Measurements from ENCODE around the gene ZNF668. TPM values are rescaled to one million over a fixed set of nuclear protein-coding genes. Genes with fewer than 3 reads are reported as not detected.
"Not testable (repeated sequence)": the region's sequence is repeated elsewhere in the genome, so short reads cannot be mapped to it uniquely, and the experiment has no call there.

ZNF668 gene
- total RNA-seq, 1 experiment from 2014 or later, result 21.5 TPM

DNA sequence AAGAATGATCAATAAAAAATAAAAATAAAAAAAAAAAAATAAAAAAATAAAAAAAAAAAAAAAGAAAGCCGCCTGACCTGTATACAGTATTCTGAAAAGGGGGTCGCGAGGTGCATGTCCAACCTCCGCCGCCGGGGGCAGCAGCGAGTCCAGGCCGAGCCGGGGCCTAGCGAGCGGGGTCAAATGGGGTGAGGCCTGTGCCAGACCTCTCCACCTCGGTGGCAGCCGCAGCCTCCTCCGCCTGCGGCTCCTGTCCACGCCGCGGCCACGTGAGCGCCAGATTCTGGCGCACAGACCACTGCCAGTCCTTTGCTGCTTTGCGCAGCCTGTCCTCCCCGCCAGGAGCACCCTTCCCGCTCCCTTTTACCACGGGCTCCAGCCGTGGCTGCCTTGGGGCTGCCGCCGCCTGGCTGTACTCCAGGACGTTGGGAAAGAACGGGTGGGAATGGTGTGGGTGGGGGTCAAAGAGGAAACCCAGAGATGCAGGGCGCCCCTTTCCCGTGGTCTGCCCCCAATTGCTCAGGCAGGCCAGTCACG is 31.7 kb upstream of the ZNF668 start:
- BruUV-seq (replicated peaks), result no TSS peak
- DNase-seq (ENCODE audit: low read depth, low spot score), result no peak

DNA sequence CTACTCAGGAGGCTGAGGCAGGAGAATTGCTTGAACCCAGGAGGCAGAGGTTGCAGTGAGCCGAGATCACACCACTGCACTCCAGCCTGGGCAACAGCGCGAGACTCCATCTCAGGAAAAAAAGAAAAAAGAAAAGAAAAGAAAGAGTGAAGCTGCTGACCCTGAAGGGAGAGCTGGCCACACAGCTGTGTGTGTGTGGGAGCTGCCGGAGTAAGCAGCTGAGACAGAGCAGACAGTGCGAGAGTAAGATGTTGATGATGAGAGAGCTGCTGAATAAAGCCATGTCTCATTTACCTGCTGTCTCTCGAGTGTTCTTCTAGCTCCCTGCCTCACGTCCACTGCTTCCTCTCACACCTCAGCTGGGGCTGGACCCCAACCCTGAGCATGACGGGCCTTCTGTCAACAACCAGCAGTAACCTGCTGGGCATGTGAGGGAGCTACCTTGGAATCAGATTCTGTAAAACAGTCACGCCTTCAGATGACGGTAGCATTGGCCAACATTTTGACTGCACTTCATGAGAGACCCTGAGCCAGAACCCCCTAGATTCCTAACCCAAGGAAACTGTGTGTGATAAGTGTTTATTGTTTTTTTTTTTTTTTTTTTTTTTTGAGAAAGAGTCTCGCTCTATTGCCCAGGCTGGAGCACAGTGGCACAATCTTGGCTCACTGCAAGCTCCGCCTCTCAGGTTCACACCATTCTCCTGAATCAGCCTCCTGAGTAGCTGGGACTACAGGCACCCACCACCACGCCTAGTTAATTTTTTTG is 27.0 kb upstream of the ZNF668 start:
- intact Hi-C loops (cut with micrococcal nuclease; ENCODE audit: unreplicated experiment), result not testable (repeated sequence)

More for the DNA sequence above, 31.7 kb upstream of the ZNF668 start:
- Histone ChIP-seq H3K4me3 (ENCODE audit: low read depth in 2 of 2, low read length in 2 of 2) (peak overlapping the region in 1 of 2 experiments; percentile 38; a peak in 2 of 4 replicates), H3K9me3 (ENCODE audit: control insufficient read depth, insufficient read depth, low read depth, low read length) (no peaks in the 10 kb centered on the region), H3K27ac (ENCODE audit: low read length) (peak overlapping the region; percentile 69), H3K4me1 (ENCODE audit: control insufficient read depth, insufficient read depth, low read length) (peaks cover 9% of the 10 kb centered on the region; the same call in 1 of the 2 replicates), H3K27me3 (ENCODE audit: control insufficient read depth, insufficient read depth, low read length) (no peaks in the 10 kb centered on the region), H3K36me3 (ENCODE audit: control insufficient read depth, insufficient read depth, low read length) (no peaks in the 10 kb centered on the region; the same call in 1 of the 2 replicates)
- ChIA-PET POLR2A (no interaction called here), CTCF (no interaction called here)
- TF ChIP-seq, protein P1, sequence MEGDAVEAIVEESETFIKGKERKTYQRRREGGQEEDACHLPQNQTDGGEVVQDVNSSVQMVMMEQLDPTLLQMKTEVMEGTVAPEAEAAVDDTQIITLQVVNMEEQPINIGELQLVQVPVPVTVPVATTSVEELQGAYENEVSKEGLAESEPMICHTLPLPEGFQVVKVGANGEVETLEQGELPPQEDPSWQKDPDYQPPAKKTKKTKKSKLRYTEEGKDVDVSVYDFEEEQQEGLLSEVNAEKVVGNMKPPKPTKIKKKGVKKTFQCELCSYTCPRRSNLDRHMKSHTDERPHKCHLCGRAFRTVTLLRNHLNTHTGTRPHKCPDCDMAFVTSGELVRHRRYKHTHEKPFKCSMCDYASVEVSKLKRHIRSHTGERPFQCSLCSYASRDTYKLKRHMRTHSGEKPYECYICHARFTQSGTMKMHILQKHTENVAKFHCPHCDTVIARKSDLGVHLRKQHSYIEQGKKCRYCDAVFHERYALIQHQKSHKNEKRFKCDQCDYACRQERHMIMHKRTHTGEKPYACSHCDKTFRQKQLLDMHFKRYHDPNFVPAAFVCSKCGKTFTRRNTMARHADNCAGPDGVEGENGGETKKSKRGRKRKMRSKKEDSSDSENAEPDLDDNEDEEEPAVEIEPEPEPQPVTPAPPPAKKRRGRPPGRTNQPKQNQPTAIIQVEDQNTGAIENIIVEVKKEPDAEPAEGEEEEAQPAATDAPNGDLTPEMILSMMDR (IDR thresholded peaks at IDR 0.05), result peak; percentile 98
- TF ChIP-seq POLR2AphosphoS5 (IDR thresholded peaks at IDR 0.05; ENCODE audit: low read depth, low read length), result no peak
- TF ChIP-seq, protein P2, sequence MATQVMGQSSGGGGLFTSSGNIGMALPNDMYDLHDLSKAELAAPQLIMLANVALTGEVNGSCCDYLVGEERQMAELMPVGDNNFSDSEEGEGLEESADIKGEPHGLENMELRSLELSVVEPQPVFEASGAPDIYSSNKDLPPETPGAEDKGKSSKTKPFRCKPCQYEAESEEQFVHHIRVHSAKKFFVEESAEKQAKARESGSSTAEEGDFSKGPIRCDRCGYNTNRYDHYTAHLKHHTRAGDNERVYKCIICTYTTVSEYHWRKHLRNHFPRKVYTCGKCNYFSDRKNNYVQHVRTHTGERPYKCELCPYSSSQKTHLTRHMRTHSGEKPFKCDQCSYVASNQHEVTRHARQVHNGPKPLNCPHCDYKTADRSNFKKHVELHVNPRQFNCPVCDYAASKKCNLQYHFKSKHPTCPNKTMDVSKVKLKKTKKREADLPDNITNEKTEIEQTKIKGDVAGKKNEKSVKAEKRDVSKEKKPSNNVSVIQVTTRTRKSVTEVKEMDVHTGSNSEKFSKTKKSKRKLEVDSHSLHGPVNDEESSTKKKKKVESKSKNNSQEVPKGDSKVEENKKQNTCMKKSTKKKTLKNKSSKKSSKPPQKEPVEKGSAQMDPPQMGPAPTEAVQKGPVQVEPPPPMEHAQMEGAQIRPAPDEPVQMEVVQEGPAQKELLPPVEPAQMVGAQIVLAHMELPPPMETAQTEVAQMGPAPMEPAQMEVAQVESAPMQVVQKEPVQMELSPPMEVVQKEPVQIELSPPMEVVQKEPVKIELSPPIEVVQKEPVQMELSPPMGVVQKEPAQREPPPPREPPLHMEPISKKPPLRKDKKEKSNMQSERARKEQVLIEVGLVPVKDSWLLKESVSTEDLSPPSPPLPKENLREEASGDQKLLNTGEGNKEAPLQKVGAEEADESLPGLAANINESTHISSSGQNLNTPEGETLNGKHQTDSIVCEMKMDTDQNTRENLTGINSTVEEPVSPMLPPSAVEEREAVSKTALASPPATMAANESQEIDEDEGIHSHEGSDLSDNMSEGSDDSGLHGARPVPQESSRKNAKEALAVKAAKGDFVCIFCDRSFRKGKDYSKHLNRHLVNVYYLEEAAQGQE (IDR thresholded peaks at IDR 0.05; ENCODE audit: insufficient read depth in 1 of 2, low read depth in 2 of 2, low read length in 1 of 2), result no peak
- TF ChIP-seq SIN3A (IDR thresholded peaks at IDR 0.05; ENCODE audit: borderline replicate concordance, insufficient read depth, low read depth, low read length), result 0 out of 2 replicates have a peak, but pooled peaks have one; percentile 30
- TF ChIP-seq TCF7L2 (IDR thresholded peaks at IDR 0.05; ENCODE audit: low read depth, low read length), result no peak
- intact Hi-C loops (cut with micrococcal nuclease; ENCODE audit: unreplicated experiment) (no loop called here), in situ Hi-C loops (cut with HindIII; ENCODE audit: low pct_unique_long_range_greater_than_20kb, low sequenced_read_pairs) (no loop called here)
- peak; percentile 80 for ATAC-seq

More for the DNA sequence above, 27.0 kb upstream of the ZNF668 start:
- H3K36me3 ChIP-seq (ENCODE audit: control insufficient read depth, insufficient read depth, low read length); H3K27ac ChIP-seq (ENCODE audit: low read length); H3K27me3 ChIP-seq (ENCODE audit: control insufficient read depth, insufficient read depth, low read length); BruUV-seq (replicated peaks); in situ Hi-C loops (cut with HindIII; ENCODE audit: low pct_unique_long_range_greater_than_20kb, low sequenced_read_pairs); H3K4me1 ChIP-seq (ENCODE audit: control insufficient read depth, insufficient read depth, low read length); H3K9me3 ChIP-seq (ENCODE audit: control insufficient read depth, insufficient read depth, low read depth, low read length); H3K4me3 ChIP-seq (ENCODE audit: low read depth in 2 of 2, low read length in 2 of 2); DNase-seq (ENCODE audit: low read depth, low spot score); ATAC-seq: not testable (repeated sequence)
- ChIA-PET CTCF (interaction anchor here (0.6 to 1.0 kb wide), 2 partner anchors 106 to 232 kb away, joined by 3 to 4 read pairs; no protein-coding TSS in a partner anchor), POLR2A (interaction anchor here (0.7 to 1.0 kb wide), 2 partner anchors 16 to 683 kb away, joined by 10 to 11 read pairs; partner anchors contain the start of gene KAT8)

Measured in Panc1 (cell line).